Astrocyte (in vitro differentiated cells and primary cell): ENCODE measurements around the gene PCP4L1. TPM values are rescaled to one million over a fixed set of nuclear protein-coding genes. Genes with fewer than 3 reads are reported as not detected.
"Not testable (repeated sequence)": the region's sequence is repeated elsewhere in the genome, so short reads cannot be mapped to it uniquely, and the experiment has no call there.

Source experiments
- DNase-seq: peaks from one replicate; pipeline ENCODE4 v3.0.0-alpha.2; 2010; ENCODE audit warnings: low read depth
- FAIRE-seq: peaks from 2 replicates; lab custom pipeline; 2011; peaks lifted over from hg19 to GRCh38; lab: Jason Lieb, UNC
- H2AFZ ChIP-seq: 2 replicates; pipeline ENCODE4 v1.6.0; 2012; ENCODE audit warnings: low read depth, low read length, inconsistent platforms
- H3K27ac ChIP-seq: 2 replicates; pipeline ENCODE4 v1.5.1; 2011; ENCODE audit warnings: low read depth, low read length, inconsistent platforms
- H3K27me3 ChIP-seq: 2 replicates; pipeline ENCODE4 v1.6.0; 2011; ENCODE audit warnings: low read length, inconsistent platforms; ENCODE audit not compliant: insufficient read depth
- H3K36me3 ChIP-seq: 2 replicates; pipeline ENCODE4 v1.5.1; 2011; ENCODE audit warnings: low read length, inconsistent platforms; ENCODE audit not compliant: insufficient read depth
- H3K4me1 ChIP-seq: 2 replicates; pipeline ENCODE4 v1.5.1; 2011; ENCODE audit warnings: low read length, inconsistent platforms; ENCODE audit not compliant: insufficient read depth
- H3K4me2 ChIP-seq: 2 replicates; pipeline ENCODE4 v1.6.0; 2012; ENCODE audit warnings: low read length, inconsistent platforms
- H3K4me3 ChIP-seq: 2 replicates; pipeline ENCODE4 v1.5.1; 2011; ENCODE audit warnings: low read depth, mild to moderate bottlenecking, low read length, inconsistent platforms; ENCODE audit not compliant: insufficient read depth
- H3K79me2 ChIP-seq: 2 replicates; pipeline ENCODE4 v1.6.0; 2012; ENCODE audit warnings: mild to moderate bottlenecking, low read length, inconsistent platforms; ENCODE audit not compliant: insufficient read depth
- H3K9ac ChIP-seq: 2 replicates; pipeline ENCODE4 v1.6.0; 2012; ENCODE audit warnings: mild to moderate bottlenecking, low read length, inconsistent platforms
- H3K9me3 ChIP-seq: 2 replicates; pipeline ENCODE4 v1.5.1; 2012; ENCODE audit warnings: low read depth, mild to moderate bottlenecking, low read length, inconsistent platforms; ENCODE audit not compliant: insufficient read depth
- H4K20me1 ChIP-seq: 2 replicates; pipeline ENCODE4 v1.6.0; 2012; ENCODE audit warnings: low read length, inconsistent platforms; ENCODE audit not compliant: insufficient read depth
- H3K27ac Mint-ChIP-seq: one replicate; pipeline ENCODE4 v1.8.0; 2021; ENCODE audit warnings: mild to moderate bottlenecking, mixed read lengths; ENCODE audit not compliant: unreplicated experiment
- H3K27me3 Mint-ChIP-seq: one replicate; pipeline ENCODE4 v1.8.0; 2021; ENCODE audit warnings: low read depth, mixed read lengths; ENCODE audit not compliant: unreplicated experiment
- H3K36me3 Mint-ChIP-seq: one replicate; pipeline ENCODE4 v1.8.0; 2021; ENCODE audit warnings: low read depth, mixed read lengths; ENCODE audit not compliant: unreplicated experiment
- H3K4me1 Mint-ChIP-seq: one replicate; pipeline ENCODE4 v1.8.0; 2021; ENCODE audit warnings: low read depth, mixed read lengths; ENCODE audit not compliant: unreplicated experiment
- H3K4me3 Mint-ChIP-seq: one replicate; pipeline ENCODE4 v1.8.0; 2021; ENCODE audit warnings: mild to moderate bottlenecking, moderate library complexity, mixed read lengths; ENCODE audit not compliant: unreplicated experiment
- H3K9me3 Mint-ChIP-seq: one replicate; pipeline ENCODE4 v1.8.0; 2021; ENCODE audit warnings: mild to moderate bottlenecking, mixed read lengths; ENCODE audit not compliant: unreplicated experiment
- EZH2 ChIP-seq: IDR thresholded peaks from 2 replicates; pipeline ENCODE4 v1.6.1; 2012; ENCODE audit warnings: mild to moderate bottlenecking, low read length, inconsistent platforms; ENCODE audit not compliant: insufficient read depth
- total RNA-seq: library from RNA; stranded (reverse); gene quantifications from 2 replicates; pipeline ENCODE4 v1.2.1, GENCODE V29; 2021
- TF ChIP-seq, protein P1 (sequence below): IDR thresholded peaks from 2 replicates; pipeline ENCODE4 v1.5.1; 2011; ENCODE audit warnings: low read depth, mild to moderate bottlenecking, inconsistent platforms, low read length, moderate library complexity; ENCODE audit not compliant: insufficient read depth

The PCP4L1 gene
- total RNA-seq, 1 donor from 2014 or later = not detected

DNA sequence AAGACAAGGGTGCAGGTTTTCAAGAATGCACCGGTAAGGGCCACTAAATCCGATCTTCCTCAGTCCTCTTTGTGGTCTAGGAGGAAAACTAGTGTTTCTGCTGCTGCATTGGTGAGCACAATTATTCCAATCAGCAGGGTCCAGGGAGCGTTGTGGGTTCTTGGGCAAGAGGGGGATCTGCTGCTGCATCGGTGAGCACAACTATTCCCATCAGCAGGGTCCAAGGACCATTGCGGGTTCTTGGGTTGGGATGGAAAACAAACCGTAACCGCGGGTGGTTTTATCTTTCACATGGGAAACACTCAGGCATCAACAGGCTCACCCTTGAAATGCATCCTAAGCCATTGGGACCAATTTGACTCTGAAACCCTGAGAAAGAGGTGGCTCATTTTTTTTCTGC is 7.0 kb upstream of the PCP4L1 start:
- H3K36me3 Mint-ChIP-seq = peaks cover 1% of the 10 kb centered on the region
- Histone ChIP-seq H3K9me3 (no peaks in the 10 kb centered on the region), H3K4me3 (no peak overlapping the region), H3K27me3 (no peaks in the 10 kb centered on the region), H3K4me1 (no peaks in the 10 kb centered on the region), H3K9ac (no peak overlapping the region), H3K79me2 (no peaks in the 10 kb centered on the region), H3K36me3 (no peaks in the 10 kb centered on the region), H4K20me1 (no peaks in the 10 kb centered on the region), H3K4me2 (no peak overlapping the region), H3K27ac (no peak overlapping the region), H2AFZ (no peak overlapping the region)
- H3K9me3 Mint-ChIP-seq = peaks cover 14% of the 10 kb centered on the region
- H3K4me3 Mint-ChIP-seq = no peak overlapping the region
- FAIRE-seq (no peak), DNase-seq (no peak)
- H3K4me1 Mint-ChIP-seq = no peaks in the 10 kb centered on the region
- H3K27me3 Mint-ChIP-seq = peaks cover 14% of the 10 kb centered on the region
- TF ChIP-seq, protein P1, sequence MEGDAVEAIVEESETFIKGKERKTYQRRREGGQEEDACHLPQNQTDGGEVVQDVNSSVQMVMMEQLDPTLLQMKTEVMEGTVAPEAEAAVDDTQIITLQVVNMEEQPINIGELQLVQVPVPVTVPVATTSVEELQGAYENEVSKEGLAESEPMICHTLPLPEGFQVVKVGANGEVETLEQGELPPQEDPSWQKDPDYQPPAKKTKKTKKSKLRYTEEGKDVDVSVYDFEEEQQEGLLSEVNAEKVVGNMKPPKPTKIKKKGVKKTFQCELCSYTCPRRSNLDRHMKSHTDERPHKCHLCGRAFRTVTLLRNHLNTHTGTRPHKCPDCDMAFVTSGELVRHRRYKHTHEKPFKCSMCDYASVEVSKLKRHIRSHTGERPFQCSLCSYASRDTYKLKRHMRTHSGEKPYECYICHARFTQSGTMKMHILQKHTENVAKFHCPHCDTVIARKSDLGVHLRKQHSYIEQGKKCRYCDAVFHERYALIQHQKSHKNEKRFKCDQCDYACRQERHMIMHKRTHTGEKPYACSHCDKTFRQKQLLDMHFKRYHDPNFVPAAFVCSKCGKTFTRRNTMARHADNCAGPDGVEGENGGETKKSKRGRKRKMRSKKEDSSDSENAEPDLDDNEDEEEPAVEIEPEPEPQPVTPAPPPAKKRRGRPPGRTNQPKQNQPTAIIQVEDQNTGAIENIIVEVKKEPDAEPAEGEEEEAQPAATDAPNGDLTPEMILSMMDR = no peak
- no peak for TF ChIP-seq EZH2
- H3K27ac Mint-ChIP-seq = no peak overlapping the region

DNA sequence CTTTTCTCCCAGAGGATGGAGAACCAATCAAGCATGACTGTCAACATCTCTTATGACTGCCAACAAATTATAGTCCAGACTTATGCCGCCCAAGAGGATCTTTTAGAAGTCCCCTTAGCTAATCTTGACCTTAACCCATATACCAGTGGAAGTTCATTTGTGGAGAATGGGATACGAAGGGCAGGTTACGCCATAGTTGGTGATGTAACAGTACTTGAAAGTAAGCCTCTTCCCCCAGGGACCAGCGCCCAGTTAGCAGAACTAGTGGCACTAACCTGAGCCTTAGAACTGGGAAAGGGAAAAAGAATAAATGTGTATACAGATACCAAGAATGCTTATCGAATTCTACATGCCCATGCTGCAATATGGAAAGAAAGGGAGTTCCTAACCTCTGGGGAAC is 3.2 kb upstream of the PCP4L1 start:
- H3K4me3 ChIP-seq, H3K36me3 Mint-ChIP-seq, H3K36me3 ChIP-seq, H3K9me3 ChIP-seq, H3K4me2 ChIP-seq, H3K27ac ChIP-seq, DNase-seq, FAIRE-seq, H2AFZ ChIP-seq, H3K4me3 Mint-ChIP-seq, H3K4me1 ChIP-seq, H3K9ac ChIP-seq, H3K4me1 Mint-ChIP-seq, H4K20me1 ChIP-seq, H3K79me2 ChIP-seq, H3K27ac Mint-ChIP-seq: not testable (repeated sequence)
- Mint-ChIP-seq H3K27me3 (peaks cover 33% of the 10 kb centered on the region), H3K9me3 (peaks cover 21% of the 10 kb centered on the region)
- H3K27me3 ChIP-seq = peaks cover 24% of the 10 kb centered on the region

DNA sequence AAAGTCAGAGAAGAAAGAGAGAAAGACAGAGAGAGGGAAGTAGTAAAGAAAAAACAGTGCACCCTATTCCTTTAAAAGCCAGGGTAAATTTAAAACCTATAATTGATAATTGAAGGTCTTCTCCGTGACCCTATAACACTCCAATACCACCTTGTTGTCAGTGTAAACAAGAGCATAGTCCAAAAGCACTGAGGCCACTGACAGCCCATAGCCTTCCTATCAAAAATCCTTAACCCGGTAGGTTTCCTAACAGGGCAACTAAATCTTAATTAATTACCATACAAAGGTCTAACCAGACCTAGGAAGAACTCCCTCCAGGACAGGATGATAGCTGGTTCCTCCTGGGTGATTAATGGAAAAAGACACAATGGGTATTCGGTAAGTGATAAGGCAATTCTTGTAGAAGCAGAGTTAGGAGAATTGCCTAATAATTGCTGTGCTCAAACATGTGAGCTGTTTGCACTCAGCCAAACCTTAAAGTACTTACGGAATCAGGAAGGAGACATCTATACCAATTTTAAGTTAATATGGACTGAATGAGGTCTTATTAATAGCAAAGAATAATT is 2.5 kb upstream of the PCP4L1 start:
- not testable (repeated sequence) for H3K9me3 ChIP-seq, H3K36me3 ChIP-seq, DNase-seq, H3K4me3 Mint-ChIP-seq, H3K4me1 ChIP-seq, H3K4me1 Mint-ChIP-seq, H3K4me3 ChIP-seq, H3K79me2 ChIP-seq, H4K20me1 ChIP-seq, H3K4me2 ChIP-seq, H3K36me3 Mint-ChIP-seq, H3K9ac ChIP-seq, FAIRE-seq, H3K27ac ChIP-seq, H2AFZ ChIP-seq, H3K27ac Mint-ChIP-seq
- Mint-ChIP-seq H3K27me3 (peaks cover 41% of the 10 kb centered on the region), H3K9me3 (peaks cover 20% of the 10 kb centered on the region)
- H3K27me3 ChIP-seq = peaks cover 31% of the 10 kb centered on the region

DNA sequence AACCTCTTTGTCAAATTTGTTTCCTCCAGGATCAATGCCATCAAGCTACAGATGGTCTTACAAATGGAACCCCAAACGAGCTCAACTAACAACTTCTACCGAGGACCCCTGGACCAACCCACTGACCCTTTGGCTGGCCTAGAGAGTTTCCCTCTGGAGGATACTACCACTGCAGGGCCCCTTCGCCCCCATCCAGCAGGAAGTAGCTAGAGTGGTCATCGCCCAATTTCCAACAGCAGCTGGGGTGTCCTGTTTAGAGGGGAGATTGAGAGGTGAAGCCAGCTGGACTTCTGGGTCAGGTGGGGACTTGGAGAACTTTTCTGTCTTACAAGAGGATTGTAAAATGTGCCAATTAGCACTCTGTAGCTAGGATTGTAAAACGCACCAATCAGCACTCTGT is 1.4 kb upstream of the PCP4L1 start:
- Mint-ChIP-seq H3K27me3 (peaks cover 49% of the 10 kb centered on the region), H3K9me3 (peaks cover 18% of the 10 kb centered on the region)
- not testable (repeated sequence) for H4K20me1 ChIP-seq, H3K36me3 ChIP-seq, H3K36me3 Mint-ChIP-seq, H3K9ac ChIP-seq, H3K4me1 Mint-ChIP-seq, H3K27ac ChIP-seq, H3K79me2 ChIP-seq, H3K4me1 ChIP-seq, DNase-seq, H2AFZ ChIP-seq, H3K4me3 ChIP-seq, H3K4me2 ChIP-seq, H3K27ac Mint-ChIP-seq, H3K9me3 ChIP-seq, H3K4me3 Mint-ChIP-seq, FAIRE-seq
- peaks cover 39% of the 10 kb centered on the region for H3K27me3 ChIP-seq
